SU-DHL-6 (cell line): Measurements from ENCODE around the gene WFDC10A.

Experiments
- H2AFZ ChIP-seq: fragments of 200-600 bp; sonication (generic); 2 replicates; pipeline ENCODE4 v1.6.1; 2014; ENCODE audit warnings: low read depth, mild to moderate bottlenecking, moderate library complexity, mixed read lengths, antibody characterized with exemption, low read length; ENCODE audit not compliant: severe bottlenecking
- H3F3A ChIP-seq: fragments of 200-600 bp; shearing (Covaris generic); 2 replicates; pipeline ENCODE4 v1.6.0; 2016; ENCODE audit warnings: antibody characterized with exemption, mild to moderate bottlenecking; ENCODE audit not compliant: insufficient read depth
- H3K27ac ChIP-seq: fragments of 200-600 bp; sonication (generic); 2 replicates; pipeline ENCODE4 v1.5.1; 2016; ENCODE audit warnings: low read depth, mild to moderate bottlenecking, low read length, moderate library complexity, mixed read lengths
- H3K27me3 ChIP-seq: fragments of 200-600 bp; sonication (generic), shearing (Covaris generic); 2 replicates; pipeline ENCODE4 v1.6.0; 2014; ENCODE audit warnings: mild to moderate bottlenecking, low read length
- H3K36me3 ChIP-seq: fragments of 200-600 bp; sonication (generic); 2 replicates; pipeline ENCODE4 v1.6.1; 2014; ENCODE audit warnings: mild to moderate bottlenecking, low read length, mixed read lengths
- H3K4me2 ChIP-seq: fragments of 300-600, 200-600 bp; shearing (Covaris generic), sonication (generic); 2 replicates; pipeline ENCODE4 v1.6.0; 2014; ENCODE audit warnings: low read length, low read depth, mild to moderate bottlenecking; ENCODE audit not compliant: poor library complexity, severe bottlenecking
- H3K4me3 ChIP-seq: fragments of 200-600 bp; sonication (generic); 2 replicates; pipeline ENCODE4 v1.5.1; 2014; ENCODE audit warnings: antibody characterized with exemption, low read length, mild to moderate bottlenecking, mixed read lengths; ENCODE audit not compliant: insufficient read depth, poor library complexity, severe bottlenecking
- H3K79me2 ChIP-seq: fragments of 200-600 bp; sonication (generic); 2 replicates; pipeline ENCODE4 v1.6.1; 2014; ENCODE audit warnings: mild to moderate bottlenecking, low read length, moderate library complexity; ENCODE audit not compliant: insufficient read depth
- H3K9ac ChIP-seq: fragments of 200-600 bp; sonication (generic); 2 replicates; pipeline ENCODE4 v1.7.0; 2014; ENCODE audit warnings: mild to moderate bottlenecking, low read length
- H3K9me2 ChIP-seq: fragments of 200-600 bp; sonication (generic); replicated peaks from 2 replicates; pipeline ENCODE4 v1.6.1; 2014; ENCODE audit warnings: low read length; ENCODE audit not compliant: insufficient read depth
- H3K9me3 ChIP-seq: fragments of 200-600 bp; sonication (generic); 2 replicates; pipeline ENCODE4 v1.6.1; 2014; ENCODE audit warnings: low read length, mixed read lengths; ENCODE audit not compliant: insufficient read depth
- H4K20me1 ChIP-seq: fragments of 200-600 bp; sonication (generic); 2 replicates; pipeline ENCODE4 v1.6.1; 2014; ENCODE audit warnings: low read depth, mild to moderate bottlenecking, antibody characterized with exemption, low read length, moderate library complexity, mixed read lengths
- CTCF ChIP-seq: fragments of 200-600 bp; sonication (generic); IDR thresholded peaks from one replicate; pipeline ENCODE4 v1.5.1; 2017; ENCODE audit warnings: antibody characterized with exemption, mild to moderate bottlenecking, low read length, moderate library complexity; ENCODE audit not compliant: insufficient read depth, poor library complexity, severe bottlenecking
- EZH2phosphoT487 ChIP-seq: fragments of 200-600 bp; sonication (generic), shearing (Covaris generic); conservative IDR thresholded peaks from 2 replicates; pipeline ENCODE4 v1.6.1; 2018; ENCODE audit warnings: mild to moderate bottlenecking, antibody characterized with exemption, low read length, moderate library complexity, mixed read lengths

Gene WFDC10A

GRCh38 chr20:45611054-45611453 lies 18.5 kb upstream of the WFDC10A start:
- Histone ChIP-seq H3K79me2 (no peaks in the 10 kb centered on the region), H3K27ac (no peak overlapping the region), H3K4me3 (no peak overlapping the region), H3K27me3 (no peaks in the 10 kb centered on the region), H3F3A (no peaks in the 10 kb centered on the region), H3K9ac (no peak overlapping the region), H3K9me3 (peaks cover 4% of the 10 kb centered on the region; the same call in 1 of the 2 replicates), H2AFZ (no peak overlapping the region), H3K4me2 (no peak overlapping the region), H3K9me2 (no peaks in the 10 kb centered on the region), H4K20me1 (no peaks in the 10 kb centered on the region), H3K36me3 (no peaks in the 10 kb centered on the region)
- TF ChIP-seq EZH2phosphoT487: no peak
- no peak for TF ChIP-seq CTCF

GRCh38 chr20:45612314-45612713 lies 17.2 kb upstream of the WFDC10A start:
- Histone ChIP-seq H2AFZ (no peak overlapping the region), H4K20me1 (no peaks in the 10 kb centered on the region), H3K9me2 (no peaks in the 10 kb centered on the region), H3K27me3 (no peaks in the 10 kb centered on the region), H3K4me3 (no peak overlapping the region), H3K9me3 (peaks cover under 1% of the 10 kb centered on the region; the same call in 1 of the 2 replicates), H3K4me2 (no peak overlapping the region), H3F3A (no peaks in the 10 kb centered on the region), H3K27ac (no peak overlapping the region), H3K79me2 (no peaks in the 10 kb centered on the region), H3K36me3 (no peaks in the 10 kb centered on the region), H3K9ac (no peak overlapping the region)
- TF ChIP-seq EZH2phosphoT487: no peak
- TF ChIP-seq CTCF: no peak

DNA sequence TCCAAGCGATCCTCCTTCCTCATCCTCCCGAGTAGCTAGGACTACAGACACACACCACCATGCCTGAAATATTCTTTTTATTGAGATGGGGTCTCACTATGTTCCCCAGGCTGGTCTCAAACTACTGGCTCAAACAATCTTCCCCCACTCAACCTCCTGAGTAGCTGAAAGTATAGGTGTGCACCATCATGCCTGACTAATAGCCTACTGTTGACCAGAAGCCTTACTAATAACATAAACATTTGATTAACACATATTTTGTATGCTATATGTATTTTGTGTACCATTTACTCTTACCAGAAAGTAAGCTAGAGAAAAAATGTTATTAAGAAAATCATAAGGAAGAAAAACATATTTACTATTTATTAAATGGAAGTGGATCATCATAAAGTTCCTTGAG lies 11.9 kb upstream of the WFDC10A start:
- H3K9me2 ChIP-seq: no peaks in the 10 kb centered on the region
- H3K9ac ChIP-seq: no peak overlapping the region
- no peaks in the 10 kb centered on the region for H4K20me1 ChIP-seq

More for the DNA sequence above, 11.9 kb upstream of the WFDC10A start:
- H3K4me2 ChIP-seq: no peak overlapping the region
- H3F3A ChIP-seq: no peaks in the 10 kb centered on the region
- no peaks in the 10 kb centered on the region for H3K36me3 ChIP-seq
- no peak overlapping the region for H3K27ac ChIP-seq
- no peak overlapping the region for H2AFZ ChIP-seq
- no peak overlapping the region for H3K4me3 ChIP-seq
- no peak for TF ChIP-seq EZH2phosphoT487
- no peak for TF ChIP-seq CTCF
- no peaks in the 10 kb centered on the region for H3K79me2 ChIP-seq
- no peaks in the 10 kb centered on the region for H3K27me3 ChIP-seq
- no peaks in the 10 kb centered on the region for H3K9me3 ChIP-seq
